Endometrial microvascular endothelial cells (primary cell): ENCODE measurements around the gene WSCD2. TPM values are rescaled to one million over a fixed set of nuclear protein-coding genes. Genes with fewer than 3 reads are reported as not detected.

Experiments used
- in situ Hi-C: cut with HindIII; loops from 2 replicates; pipeline ENCODE4 v1.10.0; 2017; ENCODE audit warnings: low sequenced_read_pairs, low pct_unique_long_range_greater_than_20kb; ENCODE audit errors: inconsistent ontology term
- total RNA-seq: library from RNA; depleted of rRNA; stranded (reverse); fragments of >200 nt; gene quantifications from one replicate; pipeline ENCODE4 v1.2.3, GENCODE V29; 2015; ENCODE audit errors: inconsistent ontology term

WSCD2 gene
- total RNA-seq, 1 donor from 2014 or later, result not detected

GRCh38 chr12:108122644-108123043 is 6.4 kb upstream of the WSCD2 start:
- in situ Hi-C loops, result no loop called here

- in situ Hi-C loops, result no loop called here
These were observed 5.7 kb upstream of the WSCD2 start for GRCh38 chr12:108123402-108123801.

GRCh38 chr12:108125073-108125472 is 4.0 kb upstream of the WSCD2 start:
- in situ Hi-C loops, result no loop called here

- in situ Hi-C loops, result no loop called here
These were observed 2.9 kb upstream of the WSCD2 start for GRCh38 chr12:108126212-108126611.

- in situ Hi-C loops, result no loop called here
These were observed 2.0 kb upstream of the WSCD2 start for GRCh38 chr12:108126990-108127501.

GRCh38 chr12:108127654-108128053 is 1.4 kb upstream of the WSCD2 start:
- in situ Hi-C loops, result no loop called here

- in situ Hi-C loops, result no loop called here
These were observed 669 bp upstream of the WSCD2 start for GRCh38 chr12:108128221-108129016.

- in situ Hi-C loops, result no loop called here
These were observed 1.9 kb downstream of the WSCD2 start for GRCh38 chr12:108131035-108131434.

- in situ Hi-C loops, result no loop called here
These were observed 2.6 kb downstream of the WSCD2 start for GRCh38 chr12:108131657-108132126.

- in situ Hi-C loops, result no loop called here
These were observed 4.4 kb downstream of the WSCD2 start for GRCh38 chr12:108133482-108133881.

- in situ Hi-C loops, result no loop called here
These were observed 5.7 kb downstream of the WSCD2 start for GRCh38 chr12:108134744-108135143.

- in situ Hi-C loops, result no loop called here
These were observed 6.5 kb downstream of the WSCD2 start for GRCh38 chr12:108135627-108136026.

GRCh38 chr12:108136697-108137096 is 7.6 kb downstream of the WSCD2 start:
- in situ Hi-C loops, result no loop called here

- in situ Hi-C loops, result no loop called here
These were observed 10.4 kb downstream of the WSCD2 start for GRCh38 chr12:108139454-108139853.

GRCh38 chr12:108140501-108140900 is 11.4 kb downstream of the WSCD2 start:
- in situ Hi-C loops, result no loop called here

GRCh38 chr12:108141600-108142130 is 12.6 kb downstream of the WSCD2 start:
- in situ Hi-C loops, result no loop called here

GRCh38 chr12:108143144-108143543 is 14.1 kb downstream of the WSCD2 start:
- in situ Hi-C loops, result no loop called here

GRCh38 chr12:108144080-108144479 is 15.0 kb downstream of the WSCD2 start:
- in situ Hi-C loops, result no loop called here

- in situ Hi-C loops, result no loop called here
These were observed 15.9 kb downstream of the WSCD2 start for GRCh38 chr12:108145011-108145410.
